ACC112 (cell line): ENCODE data around the gene ZBTB1.
"Not testable (repeated sequence)": the region's sequence is repeated elsewhere in the genome, so short reads cannot be mapped to it uniquely, and the experiment has no call there.

Source experiments
- H2AFZ ChIP-seq: fragments of 200-600 bp; sonication (generic); one replicate; pipeline ENCODE4 v1.6.0; 2017; ENCODE audit warnings: antibody characterized with exemption, low read length; ENCODE audit not compliant: unreplicated experiment
- H3K27ac ChIP-seq: fragments of 200-600 bp; sonication (generic); 2 replicates; pipeline ENCODE4 v1.5.1; 2014; ENCODE audit warnings: low read depth, mild to moderate bottlenecking, antibody characterized with exemption, low read length, moderate library complexity
- H3K27me3 ChIP-seq: fragments of 200-600 bp; sonication (generic); 2 replicates; pipeline ENCODE4 v1.6.1; 2014; ENCODE audit warnings: mild to moderate bottlenecking, antibody characterized with exemption, low read length, moderate library complexity, mixed read lengths; ENCODE audit not compliant: insufficient read depth
- H3K36me3 ChIP-seq: fragments of 200-600 bp; sonication (generic); 2 replicates; pipeline ENCODE4 v1.6.1; 2016; ENCODE audit warnings: mild to moderate bottlenecking, antibody characterized with exemption, low read length, moderate library complexity, mixed read lengths; ENCODE audit not compliant: insufficient read depth
- H3K4me1 ChIP-seq: fragments of 200-600 bp; sonication (generic); one replicate; pipeline ENCODE4 v1.6.1; 2016; ENCODE audit warnings: low read length, mixed read lengths; ENCODE audit not compliant: insufficient read depth, unreplicated experiment, control insufficient read depth
- H3K4me3 ChIP-seq: fragments of 200-600 bp; sonication (generic); 2 replicates; pipeline ENCODE4 v1.5.1; 2014; ENCODE audit warnings: mild to moderate bottlenecking, low read depth, low read length
- H3K79me2 ChIP-seq: fragments of 200-600 bp; sonication (generic); one replicate; pipeline ENCODE4 v1.6.0; 2016; ENCODE audit warnings: low read length; ENCODE audit not compliant: control insufficient read depth, unreplicated experiment, insufficient read depth

ZBTB1 gene

GRCh38 chr14:64508215-64508776 lies 3.7 kb downstream of the ZBTB1 start:
- peaks cover 45% of the 10 kb centered on the region for H3K4me1 ChIP-seq
- no peak overlapping the region for H3K27ac ChIP-seq
- no peaks in the 10 kb centered on the region for H3K27me3 ChIP-seq
- H3K4me3 ChIP-seq, result peak overlapping the region; percentile 84; the same call in 1 of the 2 replicates
- H2AFZ ChIP-seq, result no peak overlapping the region
- peaks cover 79% of the 10 kb centered on the region for H3K79me2 ChIP-seq
- H3K36me3 ChIP-seq, result no peaks in the 10 kb centered on the region

GRCh38 chr14:64509036-64509435 lies 4.5 kb downstream of the ZBTB1 start:
- Histone ChIP-seq H3K4me3 (no peak overlapping the region), H3K27me3 (no peaks in the 10 kb centered on the region), H3K4me1 (peaks cover 45% of the 10 kb centered on the region), H2AFZ (no peak overlapping the region), H3K27ac (no peak overlapping the region), H3K79me2 (peaks cover 85% of the 10 kb centered on the region), H3K36me3 (no peaks in the 10 kb centered on the region)

GRCh38 chr14:64510825-64511671 lies 6.5 kb downstream of the ZBTB1 start:
- no peaks in the 10 kb centered on the region for H3K36me3 ChIP-seq
- no peak overlapping the region for H3K4me3 ChIP-seq
- peak overlapping the region; percentile 25; the same call in 1 of the 2 replicates for H3K27ac ChIP-seq
- no peak overlapping the region for H2AFZ ChIP-seq
- peaks cover 95% of the 10 kb centered on the region for H3K79me2 ChIP-seq
- peaks cover 45% of the 10 kb centered on the region for H3K4me1 ChIP-seq
- no peaks in the 10 kb centered on the region for H3K27me3 ChIP-seq

- H3K27me3 ChIP-seq, result no peaks in the 10 kb centered on the region
- no peak overlapping the region for H3K27ac ChIP-seq
- H3K4me1 ChIP-seq, result peaks cover 25% of the 10 kb centered on the region
- H3K4me3 ChIP-seq, result no peak overlapping the region
- H3K36me3 ChIP-seq, result no peaks in the 10 kb centered on the region
- peaks cover 93% of the 10 kb centered on the region for H3K79me2 ChIP-seq
- no peak overlapping the region for H2AFZ ChIP-seq
Observed at GRCh38 chr14:64513271-64513670, 8.7 kb downstream of the ZBTB1 start.

- Histone ChIP-seq H3K27ac (no peak overlapping the region), H3K36me3 (no peaks in the 10 kb centered on the region), H3K4me3 (no peak overlapping the region), H3K79me2 (peaks cover 88% of the 10 kb centered on the region), H2AFZ (no peak overlapping the region), H3K27me3 (no peaks in the 10 kb centered on the region), H3K4me1 (peaks cover 13% of the 10 kb centered on the region)
Observed at GRCh38 chr14:64515053-64515452, 10.5 kb downstream of the ZBTB1 start.

GRCh38 chr14:64516969-64517368 lies 12.4 kb downstream of the ZBTB1 start:
- Histone ChIP-seq H2AFZ (no peak overlapping the region), H3K36me3 (peaks cover 6% of the 10 kb centered on the region; the same call in 1 of the 2 replicates), H3K27ac (no peak overlapping the region), H3K27me3 (no peaks in the 10 kb centered on the region), H3K79me2 (peaks cover 86% of the 10 kb centered on the region), H3K4me3 (peak overlapping the region; percentile 43; the same call in 1 of the 2 replicates), H3K4me1 (peaks cover 3% of the 10 kb centered on the region)

GRCh38 chr14:64517667-64518066 lies 13.1 kb downstream of the ZBTB1 start:
- not testable (repeated sequence) for H3K27ac ChIP-seq, H3K4me1 ChIP-seq, H3K27me3 ChIP-seq

GRCh38 chr14:64518229-64518628 lies 13.7 kb downstream of the ZBTB1 start:
- Histone ChIP-seq H2AFZ (no peak overlapping the region), H3K36me3 (peaks cover 19% of the 10 kb centered on the region), H3K4me1 (peaks cover 3% of the 10 kb centered on the region), H3K27me3 (no peaks in the 10 kb centered on the region), H3K79me2 (peaks cover 86% of the 10 kb centered on the region), H3K27ac (no peak overlapping the region), H3K4me3 (no peak overlapping the region)

More at GRCh38 chr14:64517667-64518066, 13.1 kb downstream of the ZBTB1 start:
- Histone ChIP-seq H3K79me2 (peaks cover 86% of the 10 kb centered on the region), H3K36me3 (peaks cover 13% of the 10 kb centered on the region)
- not testable (repeated sequence) for H3K4me3 ChIP-seq, H2AFZ ChIP-seq

- H3K4me3 ChIP-seq, result no peak overlapping the region
- no peak overlapping the region for H3K27ac ChIP-seq
- H3K4me1 ChIP-seq, result peaks cover 3% of the 10 kb centered on the region
- H3K27me3 ChIP-seq, result no peaks in the 10 kb centered on the region
- H2AFZ ChIP-seq, result no peak overlapping the region
- peaks cover 22% of the 10 kb centered on the region for H3K36me3 ChIP-seq
- peaks cover 67% of the 10 kb centered on the region for H3K79me2 ChIP-seq
Observed at GRCh38 chr14:64520699-64521098, 16.1 kb downstream of the ZBTB1 start.

- no peaks in the 10 kb centered on the region for H3K27me3 ChIP-seq
- peaks cover 28% of the 10 kb centered on the region for H3K36me3 ChIP-seq
- no peak overlapping the region for H3K27ac ChIP-seq
- H2AFZ ChIP-seq, result no peak overlapping the region
- H3K79me2 ChIP-seq, result peaks cover 48% of the 10 kb centered on the region
- no peak overlapping the region for H3K4me3 ChIP-seq
- H3K4me1 ChIP-seq, result peaks cover 3% of the 10 kb centered on the region
Observed at GRCh38 chr14:64522591-64523355, 18.2 kb downstream of the ZBTB1 start.
